ENCODE results near the gene ARHGEF12.

Gene ARHGEF12

DNA sequence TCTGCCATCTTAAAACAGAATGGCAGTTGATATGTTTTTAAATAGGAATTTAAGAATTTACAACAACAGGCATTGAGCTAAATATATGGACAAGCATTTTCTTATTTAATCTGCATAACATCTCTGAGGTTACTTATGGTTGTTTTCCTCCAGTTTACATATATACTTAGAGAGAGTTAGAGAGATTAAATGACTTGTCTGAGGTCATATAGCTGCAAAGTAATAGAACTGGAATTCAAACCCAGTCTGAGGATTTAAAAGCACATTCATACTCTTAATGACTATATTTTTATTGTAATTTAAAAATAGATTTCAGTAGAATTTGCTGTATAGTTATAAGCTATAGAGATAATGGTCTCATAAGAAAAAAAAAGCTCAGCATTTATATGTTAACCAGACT is 93.9 kb downstream of the ARHGEF12 start:
- TF ChIP-seq TAF1 (IDR thresholded peaks at IDR 0.05; ENCODE audit: low read depth) (no peak), EGR1 (IDR thresholded peaks at IDR 0.05) (no peak), RAD21 (IDR thresholded peaks at IDR 0.05; ENCODE audit: low read depth) (no peak), FOXM1 (IDR thresholded peaks at IDR 0.05; ENCODE audit: borderline replicate concordance, low read depth) (no peak), NFIC (IDR thresholded peaks at IDR 0.05) (no peak), TEAD4 (IDR thresholded peaks at IDR 0.05) (no peak), CREB1 (IDR thresholded peaks at IDR 0.05; ENCODE audit: low read depth) (no peak), YY1 (IDR thresholded peaks at IDR 0.05; ENCODE audit: low read depth) (no peak), MAX (IDR thresholded peaks at IDR 0.05) (no peak), USF1 (IDR thresholded peaks at IDR 0.05) (no peak), ZBTB7A (IDR thresholded peaks at IDR 0.05; ENCODE audit: low read depth) (no peak), EP300 (IDR thresholded peaks at IDR 0.05; ENCODE audit: borderline replicate concordance) (no peak), TCF12 (IDR thresholded peaks at IDR 0.05; ENCODE audit: low read depth) (no peak), CEBPB (IDR thresholded peaks at IDR 0.05) (no peak)
- TF ChIP-seq, protein P1, sequence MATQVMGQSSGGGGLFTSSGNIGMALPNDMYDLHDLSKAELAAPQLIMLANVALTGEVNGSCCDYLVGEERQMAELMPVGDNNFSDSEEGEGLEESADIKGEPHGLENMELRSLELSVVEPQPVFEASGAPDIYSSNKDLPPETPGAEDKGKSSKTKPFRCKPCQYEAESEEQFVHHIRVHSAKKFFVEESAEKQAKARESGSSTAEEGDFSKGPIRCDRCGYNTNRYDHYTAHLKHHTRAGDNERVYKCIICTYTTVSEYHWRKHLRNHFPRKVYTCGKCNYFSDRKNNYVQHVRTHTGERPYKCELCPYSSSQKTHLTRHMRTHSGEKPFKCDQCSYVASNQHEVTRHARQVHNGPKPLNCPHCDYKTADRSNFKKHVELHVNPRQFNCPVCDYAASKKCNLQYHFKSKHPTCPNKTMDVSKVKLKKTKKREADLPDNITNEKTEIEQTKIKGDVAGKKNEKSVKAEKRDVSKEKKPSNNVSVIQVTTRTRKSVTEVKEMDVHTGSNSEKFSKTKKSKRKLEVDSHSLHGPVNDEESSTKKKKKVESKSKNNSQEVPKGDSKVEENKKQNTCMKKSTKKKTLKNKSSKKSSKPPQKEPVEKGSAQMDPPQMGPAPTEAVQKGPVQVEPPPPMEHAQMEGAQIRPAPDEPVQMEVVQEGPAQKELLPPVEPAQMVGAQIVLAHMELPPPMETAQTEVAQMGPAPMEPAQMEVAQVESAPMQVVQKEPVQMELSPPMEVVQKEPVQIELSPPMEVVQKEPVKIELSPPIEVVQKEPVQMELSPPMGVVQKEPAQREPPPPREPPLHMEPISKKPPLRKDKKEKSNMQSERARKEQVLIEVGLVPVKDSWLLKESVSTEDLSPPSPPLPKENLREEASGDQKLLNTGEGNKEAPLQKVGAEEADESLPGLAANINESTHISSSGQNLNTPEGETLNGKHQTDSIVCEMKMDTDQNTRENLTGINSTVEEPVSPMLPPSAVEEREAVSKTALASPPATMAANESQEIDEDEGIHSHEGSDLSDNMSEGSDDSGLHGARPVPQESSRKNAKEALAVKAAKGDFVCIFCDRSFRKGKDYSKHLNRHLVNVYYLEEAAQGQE (IDR thresholded peaks at IDR 0.05; ENCODE audit: low read depth): no peak

DNA sequence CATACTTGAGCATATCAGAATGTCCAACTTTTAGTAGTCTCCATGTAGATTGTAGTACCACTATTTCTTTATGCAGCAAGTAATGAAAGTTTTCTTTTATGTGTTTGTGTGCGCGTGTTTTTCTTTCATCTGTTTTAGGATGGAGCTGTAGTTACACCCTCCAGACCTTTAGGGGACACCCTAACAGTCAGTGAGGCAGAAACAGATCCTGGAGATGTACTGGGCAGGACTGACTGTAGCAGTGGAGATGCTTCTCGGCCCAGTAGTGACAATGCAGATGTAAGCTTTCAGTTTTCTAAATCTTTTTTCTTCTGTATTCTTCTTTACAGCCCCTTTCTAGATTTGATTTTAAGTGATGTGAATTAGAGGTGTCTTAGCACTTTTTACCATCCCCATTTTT is 95.4 kb downstream of the ARHGEF12 start:
- TF ChIP-seq NFIC (IDR thresholded peaks at IDR 0.05): no peak
- no peak for TF ChIP-seq TCF12 (IDR thresholded peaks at IDR 0.05; ENCODE audit: low read depth)
- no peak for TF ChIP-seq FOXM1 (IDR thresholded peaks at IDR 0.05; ENCODE audit: borderline replicate concordance, low read depth)
- no peak for TF ChIP-seq MAX (IDR thresholded peaks at IDR 0.05)
- no peak for TF ChIP-seq ZBTB7A (IDR thresholded peaks at IDR 0.05; ENCODE audit: low read depth)
- TF ChIP-seq CEBPB (IDR thresholded peaks at IDR 0.05): no peak
- TF ChIP-seq YY1 (IDR thresholded peaks at IDR 0.05; ENCODE audit: low read depth): no peak
- TF ChIP-seq USF1 (IDR thresholded peaks at IDR 0.05): no peak
- TF ChIP-seq EP300 (IDR thresholded peaks at IDR 0.05; ENCODE audit: borderline replicate concordance): no peak
- TF ChIP-seq CREB1 (IDR thresholded peaks at IDR 0.05; ENCODE audit: low read depth): no peak
- TF ChIP-seq TEAD4 (IDR thresholded peaks at IDR 0.05): no peak

DNA sequence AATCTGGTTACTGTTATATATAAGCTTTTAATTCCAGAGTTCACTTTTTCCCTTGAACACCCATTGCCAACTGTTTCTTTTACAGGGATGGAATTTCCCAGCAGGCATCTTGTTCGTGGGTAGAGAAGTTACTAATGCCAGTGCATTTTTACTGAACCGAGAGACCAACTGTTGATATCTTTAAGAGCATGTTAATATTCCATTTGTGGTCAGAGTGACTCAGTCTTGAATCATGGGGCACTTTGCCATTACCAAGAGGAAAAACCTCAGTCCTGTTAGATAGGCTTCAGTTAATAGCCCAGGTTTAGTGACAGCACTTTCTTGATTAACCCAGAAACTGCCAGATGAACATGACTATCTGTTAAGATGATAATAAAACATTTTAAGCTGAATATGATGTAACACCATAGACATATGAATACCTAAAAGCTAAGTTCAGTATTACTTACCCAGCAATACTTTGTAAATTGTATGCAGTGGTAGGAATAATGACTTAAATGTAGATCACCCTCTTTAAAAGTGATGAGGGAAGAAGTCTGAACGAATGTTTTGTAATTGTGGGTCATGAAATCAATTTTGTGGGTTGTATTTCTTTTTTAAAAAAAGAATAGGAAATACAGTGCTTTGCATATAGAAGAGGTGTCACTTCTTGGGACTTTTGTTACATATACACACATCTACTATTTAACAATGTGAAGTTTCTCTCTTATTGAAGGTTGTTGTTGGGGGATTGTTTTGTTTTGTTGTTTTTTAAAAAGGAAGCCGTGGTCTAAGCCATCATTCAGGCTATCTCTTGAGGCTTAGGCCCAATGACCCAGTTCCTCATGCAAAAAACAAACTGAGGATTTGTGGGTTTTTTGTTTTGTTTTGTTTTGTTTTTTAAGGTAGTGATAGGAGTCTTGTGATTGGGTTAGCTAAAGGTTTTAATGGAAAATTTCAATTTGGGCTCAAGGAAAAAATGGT is 96.1 kb downstream of the ARHGEF12 start:
- peak; percentile 59 for TF ChIP-seq TEAD4 (IDR thresholded peaks at IDR 0.05)
- peak; percentile 77; the same call in 1 of the 2 replicates for TF ChIP-seq EP300 (IDR thresholded peaks at IDR 0.05; ENCODE audit: borderline replicate concordance)
- no peak for TF ChIP-seq MAX (IDR thresholded peaks at IDR 0.05)
- TF ChIP-seq CREB1 (IDR thresholded peaks at IDR 0.05; ENCODE audit: low read depth): no peak
- TF ChIP-seq FOXM1 (IDR thresholded peaks at IDR 0.05; ENCODE audit: borderline replicate concordance, low read depth): peak; percentile 37; the same call in 1 of the 2 replicates
- no peak for TF ChIP-seq CEBPB (IDR thresholded peaks at IDR 0.05)
- no peak for TF ChIP-seq USF1 (IDR thresholded peaks at IDR 0.05)
- no peak for TF ChIP-seq ZBTB7A (IDR thresholded peaks at IDR 0.05; ENCODE audit: low read depth)
- TF ChIP-seq EGR1 (IDR thresholded peaks at IDR 0.05): no peak
- peak; percentile 81 for TF ChIP-seq NFIC (IDR thresholded peaks at IDR 0.05)
- TF ChIP-seq TCF12 (IDR thresholded peaks at IDR 0.05; ENCODE audit: low read depth): peak; percentile 61
- TF ChIP-seq, protein P1 (IDR thresholded peaks at IDR 0.05; ENCODE audit: low read depth): no peak
- no peak for TF ChIP-seq TAF1 (IDR thresholded peaks at IDR 0.05; ENCODE audit: low read depth)
- TF ChIP-seq YY1 (IDR thresholded peaks at IDR 0.05; ENCODE audit: low read depth): no peak
- TF ChIP-seq RAD21 (IDR thresholded peaks at IDR 0.05; ENCODE audit: low read depth): peak; percentile 17; the same call in 1 of the 2 replicates

GRCh38 chr11:120441592-120441991 is 105.4 kb downstream of the ARHGEF12 start:
- no peak for TF ChIP-seq TCF12 (IDR thresholded peaks at IDR 0.05; ENCODE audit: low read depth)
- TF ChIP-seq TEAD4 (IDR thresholded peaks at IDR 0.05): no peak
- TF ChIP-seq YY1 (IDR thresholded peaks at IDR 0.05; ENCODE audit: low read depth): no peak
- no peak for TF ChIP-seq MAX (IDR thresholded peaks at IDR 0.05)
- TF ChIP-seq ZBTB7A (IDR thresholded peaks at IDR 0.05; ENCODE audit: low read depth): no peak
- TF ChIP-seq USF1 (IDR thresholded peaks at IDR 0.05): no peak
- no peak for TF ChIP-seq CEBPB (IDR thresholded peaks at IDR 0.05)
- no peak for TF ChIP-seq CREB1 (IDR thresholded peaks at IDR 0.05; ENCODE audit: low read depth)
- no peak for TF ChIP-seq RAD21 (IDR thresholded peaks at IDR 0.05; ENCODE audit: low read depth)
- no peak for TF ChIP-seq EP300 (IDR thresholded peaks at IDR 0.05; ENCODE audit: borderline replicate concordance)
- TF ChIP-seq TAF1 (IDR thresholded peaks at IDR 0.05; ENCODE audit: low read depth): no peak
- TF ChIP-seq FOXM1 (IDR thresholded peaks at IDR 0.05; ENCODE audit: borderline replicate concordance, low read depth): no peak
- no peak for TF ChIP-seq EGR1 (IDR thresholded peaks at IDR 0.05)
- TF ChIP-seq, protein P1 (IDR thresholded peaks at IDR 0.05; ENCODE audit: low read depth): no peak
- no peak for TF ChIP-seq NFIC (IDR thresholded peaks at IDR 0.05)

All from Ishikawa (cell line).